Erythroblast (primary cell): ENCODE data around the gene MAGEA9.

ENCODE experiments used
- GATA1 ChIP-seq: IDR thresholded peaks from 2 replicates; pipeline ENCODE4 v1.6.1; 2011; ENCODE audit warnings: low read depth, mild to moderate bottlenecking, control low read depth, low read length, moderate library complexity
- POLR2A ChIP-seq: IDR thresholded peaks from 2 replicates; pipeline ENCODE4 v1.6.1; 2011; ENCODE audit warnings: mild to moderate bottlenecking, low read length

- TF ChIP-seq POLR2A (no peak), GATA1 (no peak)
These were observed 18.2 kb downstream of the MAGEA9 start for GRCh38 chrX:149799938-149800337.
